GM12865 (cell line): ENCODE results near the gene MEIG1.
A peak's percentile ranks its signal among the peaks of the same experiment; 100 is the strongest.

ENCODE experiments used
- DNase-seq: peaks from one replicate; pipeline ENCODE4 v3.0.0; 2010; ENCODE audit warnings: low read depth
- H3K4me3 ChIP-seq: 2 replicates; pipeline ENCODE4 v1.5.1; 2011; ENCODE audit warnings: mild to moderate bottlenecking, low read depth, low read length, control low read depth
- TF ChIP-seq, protein P1 (sequence below): IDR thresholded peaks from 2 replicates; pipeline ENCODE4 v1.5.1; 2011; ENCODE audit warnings: low read length, control low read depth, low read depth, inconsistent platforms; ENCODE audit not compliant: insufficient read depth; ENCODE audit errors: missing control alignments

Gene MEIG1

DNA sequence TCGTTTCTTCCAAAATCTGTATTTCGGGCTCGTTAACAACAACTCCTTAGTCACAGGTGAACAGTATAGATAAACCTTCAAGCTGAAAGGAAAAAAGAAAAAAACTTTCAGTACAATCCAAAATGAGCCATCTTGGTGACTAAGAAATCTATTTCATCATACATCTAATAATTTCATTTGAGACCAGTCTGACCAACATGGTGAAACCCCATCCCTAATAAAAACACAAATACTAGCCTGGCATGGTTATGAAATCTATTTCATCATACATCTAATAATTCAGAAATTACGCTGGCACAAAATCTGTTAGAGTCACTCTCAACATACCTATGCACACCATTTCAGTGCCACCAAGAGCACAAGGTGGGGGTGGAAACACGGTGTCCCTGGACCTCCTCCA, 14.1 kb upstream of the MEIG1 start:
- TF ChIP-seq, protein P1, sequence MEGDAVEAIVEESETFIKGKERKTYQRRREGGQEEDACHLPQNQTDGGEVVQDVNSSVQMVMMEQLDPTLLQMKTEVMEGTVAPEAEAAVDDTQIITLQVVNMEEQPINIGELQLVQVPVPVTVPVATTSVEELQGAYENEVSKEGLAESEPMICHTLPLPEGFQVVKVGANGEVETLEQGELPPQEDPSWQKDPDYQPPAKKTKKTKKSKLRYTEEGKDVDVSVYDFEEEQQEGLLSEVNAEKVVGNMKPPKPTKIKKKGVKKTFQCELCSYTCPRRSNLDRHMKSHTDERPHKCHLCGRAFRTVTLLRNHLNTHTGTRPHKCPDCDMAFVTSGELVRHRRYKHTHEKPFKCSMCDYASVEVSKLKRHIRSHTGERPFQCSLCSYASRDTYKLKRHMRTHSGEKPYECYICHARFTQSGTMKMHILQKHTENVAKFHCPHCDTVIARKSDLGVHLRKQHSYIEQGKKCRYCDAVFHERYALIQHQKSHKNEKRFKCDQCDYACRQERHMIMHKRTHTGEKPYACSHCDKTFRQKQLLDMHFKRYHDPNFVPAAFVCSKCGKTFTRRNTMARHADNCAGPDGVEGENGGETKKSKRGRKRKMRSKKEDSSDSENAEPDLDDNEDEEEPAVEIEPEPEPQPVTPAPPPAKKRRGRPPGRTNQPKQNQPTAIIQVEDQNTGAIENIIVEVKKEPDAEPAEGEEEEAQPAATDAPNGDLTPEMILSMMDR = no peak
- no peak for DNase-seq

DNA sequence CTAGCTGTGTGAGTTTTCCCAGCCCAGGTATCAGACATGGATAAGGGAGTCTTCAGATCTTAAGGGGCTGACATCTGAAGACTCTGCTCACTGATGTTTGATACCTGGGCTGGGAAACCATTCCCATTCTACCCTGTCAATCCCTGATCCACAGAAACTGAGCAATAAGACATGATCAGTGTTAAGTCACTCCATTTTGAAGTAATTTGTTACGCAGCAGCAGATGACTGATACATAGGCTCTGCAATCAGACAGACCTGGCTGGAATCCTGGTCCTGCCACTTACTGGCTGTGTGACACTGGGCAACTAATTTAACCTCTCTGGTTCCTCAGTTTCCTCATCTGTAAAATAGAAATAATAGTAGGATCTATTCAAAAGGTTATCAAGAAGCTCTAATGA, 11.9 kb upstream of the MEIG1 start:
- no peak overlapping the region for H3K4me3 ChIP-seq
- TF ChIP-seq, protein P1 = no peak
- no peak for DNase-seq

More for the DNA sequence above, 14.1 kb upstream of the MEIG1 start:
- no peak overlapping the region for H3K4me3 ChIP-seq

GRCh38 chr10:14949291-14949690, 9.9 kb upstream of the MEIG1 start:
- TF ChIP-seq, protein P1 = no peak
- H3K4me3 ChIP-seq = no peak overlapping the region
- no peak for DNase-seq

- DNase-seq = peak; percentile 31
- peak overlapping the region; percentile 76 for H3K4me3 ChIP-seq
- TF ChIP-seq, protein P1 = no peak
Observed at GRCh38 chr10:14952851-14953423, 6.3 kb upstream of the MEIG1 start.

- TF ChIP-seq, protein P1 = no peak
- H3K4me3 ChIP-seq = peak overlapping the region; percentile 76
Observed at GRCh38 chr10:14953424-14954000, 5.7 kb upstream of the MEIG1 start.

DNA sequence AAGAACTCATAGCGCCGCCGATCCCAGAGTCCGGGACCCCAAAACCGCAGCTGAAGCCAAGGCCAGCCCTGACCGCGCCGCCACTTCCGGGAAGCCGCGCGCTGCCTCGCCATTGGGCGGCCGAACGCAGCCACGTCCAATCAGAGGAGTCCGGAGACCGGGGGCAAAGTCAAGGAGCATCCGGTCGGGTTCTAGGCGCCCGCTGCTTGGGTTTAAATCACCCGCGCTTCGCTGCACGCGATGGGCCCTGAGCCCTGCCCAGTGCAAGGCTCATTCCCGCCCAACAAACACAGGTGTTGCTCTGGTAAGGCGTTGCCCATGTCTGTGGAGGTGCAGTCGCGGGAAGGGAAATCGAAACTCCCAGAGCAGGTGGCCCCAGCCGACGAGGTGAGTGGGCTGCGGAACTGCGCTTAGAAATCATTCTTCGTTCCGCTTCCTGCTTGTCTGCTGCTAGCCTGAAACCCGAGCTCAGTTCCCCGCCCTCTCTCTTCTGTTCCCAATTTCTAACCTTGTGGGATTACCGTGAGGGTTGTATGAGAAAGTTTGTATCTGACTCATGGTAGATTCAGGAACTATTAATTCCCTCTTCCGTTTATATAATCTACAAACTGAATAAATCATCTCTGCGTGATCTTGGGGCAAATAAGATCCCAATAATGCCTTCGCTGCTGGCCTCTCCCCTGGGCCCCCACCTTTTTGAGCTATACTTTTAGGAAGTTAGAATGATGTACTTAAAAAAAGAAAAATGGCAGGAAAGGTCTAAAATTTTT, 5.0 kb upstream of the MEIG1 start, which contains the start of gene DCLRE1C:
Gene DCLRE1C, minus strand, starts transcription at position 96 of the 770 bp plus-strand sequence. Its CDS starts 86 bp downstream, at position 10.
- DNase-seq = peak; percentile 97

More at GRCh38 chr10:14953424-14954000, 5.7 kb upstream of the MEIG1 start:
- DNase-seq = peak; percentile 86

More for the DNA sequence above, 5.0 kb upstream of the MEIG1 start, which contains the start of gene DCLRE1C:
- TF ChIP-seq, protein P1 = no peak
- peak within 1 kb of the TSS; percentile 76 for H3K4me3 ChIP-seq
